Activated CD4-positive, alpha-beta memory T cell treated with anti-CD3 and anti-CD28 coated beads, Interleukin-2, amount 10 ng/mL, durations not matched to agents 7 days and 5 days (primary cell): ENCODE measurements around the gene LILRB5. TPM values are rescaled to one million over a fixed set of nuclear protein-coding genes. Genes with fewer than 3 reads are reported as not detected.
"Not testable (repeated sequence)": the region's sequence is repeated elsewhere in the genome, so short reads cannot be mapped to it uniquely, and the experiment has no call there.

Experiments used
- CTCF ChIA-PET: fragments of 350-600 bp; sonication (Branson Sonifier 250); formaldehyde crosslinking; loops from one replicate; lab custom pipeline; 2021; ENCODE audit warnings: antibody characterized with exemption, inconsistent platforms; lab: Charles Lee
- POLR2A ChIA-PET: fragments of 350-600 bp; sonication (Branson Sonifier 250); formaldehyde crosslinking; loops from one replicate; lab custom pipeline; 2021; ENCODE audit warnings: antibody characterized with exemption; lab: Charles Lee
- DNase-seq: peaks from one replicate; pipeline ENCODE4 v3.0.0-alpha.2; 2020
- H3K27ac Mint-ChIP-seq: one replicate; pipeline ENCODE4 v1.8.0; 2021; ENCODE audit warnings: mild to moderate bottlenecking, mixed read lengths
- H3K27me3 Mint-ChIP-seq: one replicate; pipeline ENCODE4 v1.8.0; 2021; ENCODE audit warnings: mixed read lengths
- H3K36me3 Mint-ChIP-seq: one replicate; pipeline ENCODE4 v1.8.0; 2021; ENCODE audit warnings: low read depth, mixed read lengths
- H3K4me1 Mint-ChIP-seq: one replicate; pipeline ENCODE4 v1.8.0; 2021; ENCODE audit warnings: mixed read lengths
- H3K4me3 Mint-ChIP-seq: one replicate; pipeline ENCODE4 v1.8.0; 2021; ENCODE audit warnings: mild to moderate bottlenecking, mixed read lengths
- H3K9me3 Mint-ChIP-seq: one replicate; pipeline ENCODE4 v1.8.0; 2021; ENCODE audit warnings: mixed read lengths
- total RNA-seq, 2 experiments: library from RNA; stranded (reverse); gene quantifications; one replicate each; pipeline ENCODE4 v1.2.3, GENCODE V29; 2021

LILRB5 gene
- total RNA-seq, 2 experiments from 2014 or later, result not detected

GRCh38 chr19:54281729-54282075 lies 24.6 kb upstream of the LILRB5 start:
- DNase-seq, H3K27ac Mint-ChIP-seq, H3K4me1 Mint-ChIP-seq, H3K4me3 Mint-ChIP-seq, CTCF ChIA-PET, POLR2A ChIA-PET, H3K9me3 Mint-ChIP-seq, H3K36me3 Mint-ChIP-seq: not testable (repeated sequence)
- H3K27me3 Mint-ChIP-seq, result peaks cover 41% of the 10 kb centered on the region

- DNase-seq, result no peak
- CTCF ChIA-PET, result no interaction called here
- no peaks in the 10 kb centered on the region for H3K4me1 Mint-ChIP-seq
- no peak within 1 kb of the TSS for H3K4me3 Mint-ChIP-seq
- H3K27ac Mint-ChIP-seq, result no peak within 1 kb of the TSS
- H3K9me3 Mint-ChIP-seq, result no peaks in the 10 kb centered on the region
- H3K27me3 Mint-ChIP-seq, result peaks cover 39% of the 10 kb centered on the region
- POLR2A ChIA-PET, result no interaction called here
- no peaks in the 10 kb centered on the region for H3K36me3 Mint-ChIP-seq
These were observed 24.1 kb upstream of the LILRB5 start, which contains the start of gene LILRB2 for GRCh38 chr19:54281007-54281728. TSS of gene LILRB2 (minus strand) at chr19:54281110. CDS start at chr19:54280496, 614 bp downstream.

GRCh38 chr19:54280441-54280840 lies 23.4 kb upstream of the LILRB5 start:
- H3K36me3 Mint-ChIP-seq, H3K27ac Mint-ChIP-seq, CTCF ChIA-PET, H3K4me3 Mint-ChIP-seq, H3K4me1 Mint-ChIP-seq, POLR2A ChIA-PET, DNase-seq, H3K9me3 Mint-ChIP-seq: not testable (repeated sequence)
- peaks cover 39% of the 10 kb centered on the region for H3K27me3 Mint-ChIP-seq

- H3K9me3 Mint-ChIP-seq, H3K27ac Mint-ChIP-seq, DNase-seq, CTCF ChIA-PET, H3K36me3 Mint-ChIP-seq, H3K4me3 Mint-ChIP-seq, POLR2A ChIA-PET, H3K4me1 Mint-ChIP-seq: not testable (repeated sequence)
- peaks cover 39% of the 10 kb centered on the region for H3K27me3 Mint-ChIP-seq
These were observed 23.0 kb upstream of the LILRB5 start for GRCh38 chr19:54280025-54280424.

- Mint-ChIP-seq H3K4me1 (no peaks in the 10 kb centered on the region), H3K27me3 (peaks cover 34% of the 10 kb centered on the region), H3K9me3 (no peaks in the 10 kb centered on the region), H3K36me3 (no peaks in the 10 kb centered on the region), H3K4me3 (no peak overlapping the region), H3K27ac (no peak overlapping the region)
- ChIA-PET POLR2A (no interaction called here), CTCF (no interaction called here)
- DNase-seq, result no peak
These were observed 22.4 kb upstream of the LILRB5 start for GRCh38 chr19:54279406-54279962.

GRCh38 chr19:54278571-54279195 lies 21.6 kb upstream of the LILRB5 start:
- DNase-seq, H3K4me1 Mint-ChIP-seq, H3K9me3 Mint-ChIP-seq, CTCF ChIA-PET, H3K27ac Mint-ChIP-seq, H3K36me3 Mint-ChIP-seq, POLR2A ChIA-PET, H3K4me3 Mint-ChIP-seq: not testable (repeated sequence)
- H3K27me3 Mint-ChIP-seq, result peaks cover 36% of the 10 kb centered on the region

- H3K27me3 Mint-ChIP-seq, result peaks cover 35% of the 10 kb centered on the region
- H3K9me3 Mint-ChIP-seq, H3K4me3 Mint-ChIP-seq, H3K27ac Mint-ChIP-seq, CTCF ChIA-PET, POLR2A ChIA-PET, H3K36me3 Mint-ChIP-seq, H3K4me1 Mint-ChIP-seq, DNase-seq: not testable (repeated sequence)
These were observed 21.0 kb upstream of the LILRB5 start for GRCh38 chr19:54278056-54278455.

- CTCF ChIA-PET, result interaction anchor here (1.2 kb wide), 1 partner anchor 12 kb away, joined by 3 read pairs; no protein-coding TSS in a partner anchor
- POLR2A ChIA-PET, result not testable (repeated sequence)
These were observed 20.1 kb upstream of the LILRB5 start for GRCh38 chr19:54277111-54277615.

GRCh38 chr19:54275951-54276350 lies 18.9 kb upstream of the LILRB5 start:
- ChIA-PET CTCF (no interaction called here), POLR2A (no interaction called here)
- peaks cover 31% of the 10 kb centered on the region for H3K27me3 Mint-ChIP-seq
- no peak overlapping the region for H3K27ac Mint-ChIP-seq
- H3K4me1 Mint-ChIP-seq, result no peaks in the 10 kb centered on the region
- no peaks in the 10 kb centered on the region for H3K9me3 Mint-ChIP-seq
- H3K4me3 Mint-ChIP-seq, result no peak overlapping the region
- DNase-seq, result no peak
- H3K36me3 Mint-ChIP-seq, result no peaks in the 10 kb centered on the region

More at GRCh38 chr19:54277111-54277615, 20.1 kb upstream of the LILRB5 start:
- DNase-seq, H3K4me1 Mint-ChIP-seq, H3K9me3 Mint-ChIP-seq, H3K36me3 Mint-ChIP-seq, H3K27ac Mint-ChIP-seq, H3K4me3 Mint-ChIP-seq: not testable (repeated sequence)
- peaks cover 34% of the 10 kb centered on the region for H3K27me3 Mint-ChIP-seq

- H3K4me1 Mint-ChIP-seq, H3K27ac Mint-ChIP-seq, CTCF ChIA-PET, DNase-seq, H3K9me3 Mint-ChIP-seq, H3K36me3 Mint-ChIP-seq, H3K4me3 Mint-ChIP-seq, POLR2A ChIA-PET: not testable (repeated sequence)
- H3K27me3 Mint-ChIP-seq, result peaks cover 24% of the 10 kb centered on the region
These were observed 17.4 kb upstream of the LILRB5 start for GRCh38 chr19:54274516-54274915.

GRCh38 chr19:54273821-54274220 lies 16.7 kb upstream of the LILRB5 start:
- POLR2A ChIA-PET, result no interaction called here
- Mint-ChIP-seq H3K4me1 (no peaks in the 10 kb centered on the region), H3K36me3 (no peaks in the 10 kb centered on the region), H3K27ac (no peak overlapping the region), H3K9me3 (no peaks in the 10 kb centered on the region), H3K27me3 (peaks cover 26% of the 10 kb centered on the region), H3K4me3 (no peak overlapping the region)
- CTCF ChIA-PET, result no interaction called here
- DNase-seq, result no peak

GRCh38 chr19:54272181-54272580 lies 15.1 kb upstream of the LILRB5 start:
- H3K9me3 Mint-ChIP-seq, CTCF ChIA-PET: not testable (repeated sequence)

GRCh38 chr19:54271587-54271986 lies 14.5 kb upstream of the LILRB5 start:
- H3K27ac Mint-ChIP-seq, result not testable (repeated sequence)

More at GRCh38 chr19:54272181-54272580, 15.1 kb upstream of the LILRB5 start:
- POLR2A ChIA-PET, DNase-seq, H3K4me1 Mint-ChIP-seq, H3K4me3 Mint-ChIP-seq, H3K27ac Mint-ChIP-seq, H3K36me3 Mint-ChIP-seq: not testable (repeated sequence)
- H3K27me3 Mint-ChIP-seq, result peaks cover 36% of the 10 kb centered on the region

More at GRCh38 chr19:54271587-54271986, 14.5 kb upstream of the LILRB5 start:
- POLR2A ChIA-PET, H3K9me3 Mint-ChIP-seq, H3K4me3 Mint-ChIP-seq, H3K4me1 Mint-ChIP-seq, H3K36me3 Mint-ChIP-seq, CTCF ChIA-PET, DNase-seq: not testable (repeated sequence)
- peaks cover 36% of the 10 kb centered on the region for H3K27me3 Mint-ChIP-seq
